ENCODE measurements around the gene DIDO1.

GRCh38 chr20:62938105-62938888, 12.0 kb upstream of the DIDO1 start, which contains the start of gene GID8:
- TF ChIP-seq CTCF (IDR thresholded peaks at IDR 0.05) (no peak), POLR2A (IDR thresholded peaks at IDR 0.05) (no peak), EP300 (IDR thresholded peaks at IDR 0.05) (no peak), POLR2AphosphoS5 (IDR thresholded peaks at IDR 0.05) (no peak)
